ENCODE data around the gene CD70. TPM values are rescaled to one million over a fixed set of nuclear protein-coding genes. Genes with fewer than 3 reads are reported as not detected.

CD70 gene
- total and polyA plus RNA-seq, 4 donors, result not detected

GRCh38 chr19:6570764-6571163 is 20.2 kb downstream of the CD70 start:
- 54% methylated on average over 3 of the region's 3 CpGs for WGBS
- Histone ChIP-seq H3K27me3 (ENCODE audit: control insufficient read depth in 4 of 4, insufficient read depth in 4 of 4, low read length in 3 of 4) (peaks cover 0 to 5% (median 0%) of the 10 kb centered on the region in 4 donors), H3K9ac (ENCODE audit: low read depth in 1 of 2, low read length in 2 of 2) (no peak overlapping the region), H3K4me3 (ENCODE audit: low read depth in 1 of 3, low read length in 3 of 3) (no peak overlapping the region), H3K36me3 (ENCODE audit: control insufficient read depth in 4 of 4, insufficient read depth in 3 of 4, low read depth in 1 of 4, low read length in 3 of 4) (no peaks in the 10 kb centered on the region), H3K27ac (ENCODE audit: low read depth in 1 of 2, low read length in 2 of 2) (no peak overlapping the region), H3K4me1 (ENCODE audit: control insufficient read depth in 4 of 4, insufficient read depth in 4 of 4, low read length in 3 of 4) (no peaks in the 10 kb centered on the region), H3K9me3 (ENCODE audit: control insufficient read depth in 4 of 4, low read length in 3 of 4) (peaks cover 0 to 4% (median 2%) of the 10 kb centered on the region in 4 donors)
- no peak for TF ChIP-seq ATF3 (IDR thresholded peaks at IDR 0.05)
- no peak for TF ChIP-seq HNF4A (conservative IDR thresholded peaks at IDR 0.05)
- TF ChIP-seq REST (IDR thresholded peaks at IDR 0.05), result no peak
- TF ChIP-seq EGR1 (IDR thresholded peaks at IDR 0.05; ENCODE audit: low read depth in 2 of 2), result no peak
- no peak for TF ChIP-seq FOXA1 (IDR thresholded peaks at IDR 0.05)
- TF ChIP-seq MAX (IDR thresholded peaks at IDR 0.05), result no peak
- no peak for TF ChIP-seq JUND (IDR thresholded peaks at IDR 0.05)
- TF ChIP-seq HNF4G (IDR thresholded peaks at IDR 0.05), result no peak
- TF ChIP-seq CTCF (IDR thresholded peaks at IDR 0.05; ENCODE audit: low read depth, low read length, missing input control), result no peak
- no peak for TF ChIP-seq ZBTB33 (IDR thresholded peaks at IDR 0.05)
- TF ChIP-seq TAF1 (conservative IDR thresholded peaks at IDR 0.05), result no peak
- no peak for TF ChIP-seq SP1 (IDR thresholded peaks at IDR 0.05)
- no peak for TF ChIP-seq RAD21 (IDR thresholded peaks at IDR 0.05)
- TF ChIP-seq FOXA2 (IDR thresholded peaks at IDR 0.05), result no peak
- TF ChIP-seq GABPA (IDR thresholded peaks at IDR 0.05 in 1 of 2, conservative IDR thresholded peaks at IDR 0.05 in 1 of 2), result no peak
- TF ChIP-seq NR2F2 (IDR thresholded peaks at IDR 0.05), result no peak
- TF ChIP-seq YY1 (IDR thresholded peaks at IDR 0.05), result no peak
- TF ChIP-seq RXRA (IDR thresholded peaks at IDR 0.05), result no peak
- DNase-seq (ENCODE audit: low spot score), result no peak

Measured in liver (tissue), 9 donors.